IPS-11a (cell line): ENCODE measurements around the gene KCNC3.

Source experiments
- H3K4me3 ChIP-seq: one replicate; pipeline ENCODE4 v1.5.1; 2013; ENCODE audit warnings: low read depth, low read length, control low read depth

KCNC3 gene

DNA sequence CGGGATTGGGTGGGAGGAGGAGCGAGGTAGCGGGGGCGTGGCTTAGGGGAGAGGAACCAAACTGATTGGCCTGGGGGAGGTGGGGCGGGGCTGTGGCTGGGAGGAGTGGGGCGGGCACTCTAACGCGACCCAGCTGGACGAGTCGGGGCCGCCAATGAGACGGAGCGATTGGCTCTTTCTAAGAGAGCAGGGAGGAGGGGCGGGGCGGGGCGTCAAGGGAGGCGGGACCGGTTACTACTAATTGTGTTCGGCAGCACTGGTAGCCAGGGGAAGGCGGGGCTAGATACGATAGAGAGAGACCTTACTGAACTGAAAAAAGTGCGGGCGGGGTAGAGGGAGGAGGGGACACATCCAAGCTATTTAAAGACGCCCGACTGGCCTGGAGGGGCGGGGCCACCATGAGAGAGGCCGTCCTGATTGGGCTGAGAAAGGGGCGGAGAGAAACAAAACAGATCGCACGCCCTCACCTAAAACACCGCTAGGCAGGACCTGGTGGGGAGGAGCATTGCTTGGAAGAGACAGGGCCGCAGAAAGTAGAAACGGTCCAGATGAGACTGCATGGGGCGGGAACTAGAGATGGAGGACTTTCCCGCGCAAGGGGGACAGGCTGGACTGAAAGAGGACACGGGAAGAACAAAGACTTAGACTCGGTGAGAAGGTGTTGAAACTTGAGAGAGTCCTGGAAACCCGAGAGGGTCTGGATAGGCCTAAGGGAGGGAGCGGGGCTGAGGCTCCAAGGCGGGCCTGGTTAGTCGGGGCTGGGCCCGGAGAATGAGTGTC lies at the start of gene KCNC3:
KCNC3 (minus strand) TSS at position 232 of the 780 bp plus-strand sequence. CDS start 295 bp downstream, outside the sequence.
- H3K4me3 ChIP-seq = peak within 1 kb of the TSS; percentile 50

DNA sequence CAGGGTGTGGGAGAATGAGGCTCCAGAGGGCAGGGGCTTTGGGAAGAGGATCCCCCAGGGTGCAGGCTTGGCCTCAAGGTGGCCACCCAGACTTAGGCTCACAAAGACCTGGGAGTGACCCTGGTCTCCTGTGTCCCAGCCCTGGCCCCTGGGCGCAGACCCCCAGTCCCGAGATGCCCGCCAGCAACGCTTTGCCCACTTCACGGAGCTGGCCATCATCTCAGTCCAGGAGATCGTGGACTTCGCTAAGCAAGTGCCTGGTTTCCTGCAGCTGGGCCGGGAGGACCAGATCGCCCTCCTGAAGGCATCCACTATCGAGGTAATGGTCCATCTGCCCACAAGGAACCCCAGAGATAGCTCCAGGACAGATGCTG lies 49.7 kb upstream of the KCNC3 start:
- no peak overlapping the region for H3K4me3 ChIP-seq

DNA sequence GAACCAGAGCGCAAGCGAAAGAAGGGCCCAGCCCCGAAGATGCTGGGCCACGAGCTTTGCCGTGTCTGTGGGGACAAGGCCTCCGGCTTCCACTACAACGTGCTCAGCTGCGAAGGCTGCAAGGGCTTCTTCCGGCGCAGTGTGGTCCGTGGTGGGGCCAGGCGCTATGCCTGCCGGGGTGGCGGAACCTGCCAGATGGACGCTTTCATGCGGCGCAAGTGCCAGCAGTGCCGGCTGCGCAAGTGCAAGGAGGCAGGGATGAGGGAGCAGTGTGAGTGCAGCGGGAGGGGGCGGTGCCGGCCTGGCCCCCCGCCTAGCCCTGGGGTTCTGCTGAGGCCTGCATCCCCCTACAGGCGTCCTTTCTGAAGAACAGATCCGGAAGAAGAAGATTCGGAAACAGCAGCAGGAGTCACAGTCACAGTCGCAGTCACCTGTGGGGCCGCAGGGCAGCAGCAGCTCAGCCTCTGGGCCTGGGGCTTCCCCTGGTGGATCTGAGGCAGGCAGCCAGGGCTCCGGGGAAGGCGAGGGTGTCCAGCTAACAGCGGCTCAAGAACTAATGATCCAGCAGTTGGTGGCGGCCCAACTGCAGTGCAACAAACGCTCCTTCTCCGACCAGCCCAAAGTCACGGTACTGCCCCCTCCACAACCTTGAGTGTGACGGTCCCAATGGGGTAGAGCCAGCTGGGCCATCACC lies 49.1 kb upstream of the KCNC3 start:
- H3K4me3 ChIP-seq = no peak overlapping the region

DNA sequence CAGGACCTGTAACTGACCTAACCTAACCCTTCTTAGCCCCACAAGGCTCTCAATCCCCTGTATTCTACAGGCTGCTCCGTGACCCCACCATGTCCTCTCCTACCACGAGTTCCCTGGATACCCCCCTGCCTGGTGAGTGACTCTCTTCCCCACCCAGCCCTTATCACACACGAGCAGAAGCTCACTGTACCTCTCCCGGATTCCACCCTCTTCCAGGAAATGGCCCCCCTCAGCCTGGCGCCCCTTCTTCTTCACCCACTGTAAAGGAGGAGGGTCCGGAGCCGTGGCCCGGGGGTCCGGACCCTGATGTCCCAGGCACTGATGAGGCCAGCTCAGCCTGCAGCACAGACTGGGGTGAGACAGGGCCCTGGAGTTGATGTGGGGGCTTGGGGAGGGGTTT lies 48.3 kb upstream of the KCNC3 start:
- no peak overlapping the region for H3K4me3 ChIP-seq

DNA sequence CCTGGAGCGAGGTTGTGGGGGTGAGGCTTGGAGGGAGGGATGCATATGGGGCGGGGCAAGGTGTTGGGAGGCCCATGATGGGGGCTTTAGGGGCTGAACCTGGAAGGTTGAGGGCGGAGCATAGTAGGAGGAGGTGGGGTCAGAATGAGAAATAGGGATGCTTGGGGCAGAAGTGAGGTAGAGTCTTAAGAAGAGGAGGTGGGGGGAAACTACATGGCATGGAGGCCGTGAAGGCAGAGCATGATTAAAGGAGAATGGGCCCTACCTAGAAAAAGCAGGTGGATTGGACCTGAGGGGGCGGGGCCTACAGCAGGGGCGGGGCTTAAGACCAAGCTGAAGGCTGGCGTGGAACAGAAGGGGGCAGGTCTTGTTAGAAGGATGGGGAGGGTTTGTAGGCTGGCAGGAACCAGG lies 47.9 kb upstream of the KCNC3 start:
- H3K4me3 ChIP-seq = peak overlapping the region; percentile 24

DNA sequence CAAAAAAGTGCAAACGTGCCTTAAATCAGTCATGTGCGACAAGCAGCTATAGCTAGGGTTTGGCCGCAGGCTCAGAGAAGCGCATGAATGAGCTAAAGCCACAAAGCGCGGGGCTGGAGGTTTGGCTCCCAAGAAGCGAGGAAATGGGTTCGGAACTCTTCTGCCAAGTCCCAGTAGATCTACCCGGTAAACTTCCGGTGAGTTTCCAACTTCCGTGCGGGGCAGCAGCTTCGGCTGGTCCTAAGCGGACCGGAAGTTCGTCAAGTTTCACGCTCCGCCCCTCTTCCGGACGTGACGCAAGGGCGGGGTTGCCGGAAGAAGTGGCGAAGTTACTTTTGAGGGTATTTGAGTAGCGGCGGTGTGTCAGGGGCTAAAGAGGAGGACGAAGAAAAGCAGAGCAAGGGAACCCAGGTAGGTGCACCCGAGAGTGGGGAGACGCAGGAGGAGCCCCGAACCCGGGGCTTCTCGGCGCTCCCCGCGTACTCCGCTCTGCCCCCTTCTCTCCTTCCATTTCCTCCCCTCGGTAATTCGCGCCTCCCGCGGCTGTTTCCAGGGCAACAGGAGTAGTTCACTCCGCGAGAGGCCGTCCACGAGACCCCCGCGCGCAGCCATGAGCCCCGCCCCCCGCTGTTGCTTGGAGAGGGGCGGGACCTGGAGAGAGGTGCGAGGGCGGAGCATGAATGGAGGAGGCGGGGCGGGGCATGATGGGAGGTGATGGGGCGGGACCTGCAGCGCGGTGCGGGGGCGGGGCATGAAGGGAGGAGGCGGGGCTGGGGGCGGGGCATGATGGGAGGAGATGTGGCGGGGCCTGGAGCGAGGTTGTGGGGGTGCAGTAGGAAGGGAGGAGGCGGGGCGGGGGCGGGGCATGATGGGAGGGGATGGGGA lies 47.2 kb upstream of the KCNC3 start, which contains the start of gene NR1H2:
NR1H2 (plus strand) TSS at position 292 of the 885 bp plus-strand sequence. CDS start 1,149 bp downstream, outside the sequence.
- H3K4me3 ChIP-seq = peak within 1 kb of the TSS; percentile 80

DNA sequence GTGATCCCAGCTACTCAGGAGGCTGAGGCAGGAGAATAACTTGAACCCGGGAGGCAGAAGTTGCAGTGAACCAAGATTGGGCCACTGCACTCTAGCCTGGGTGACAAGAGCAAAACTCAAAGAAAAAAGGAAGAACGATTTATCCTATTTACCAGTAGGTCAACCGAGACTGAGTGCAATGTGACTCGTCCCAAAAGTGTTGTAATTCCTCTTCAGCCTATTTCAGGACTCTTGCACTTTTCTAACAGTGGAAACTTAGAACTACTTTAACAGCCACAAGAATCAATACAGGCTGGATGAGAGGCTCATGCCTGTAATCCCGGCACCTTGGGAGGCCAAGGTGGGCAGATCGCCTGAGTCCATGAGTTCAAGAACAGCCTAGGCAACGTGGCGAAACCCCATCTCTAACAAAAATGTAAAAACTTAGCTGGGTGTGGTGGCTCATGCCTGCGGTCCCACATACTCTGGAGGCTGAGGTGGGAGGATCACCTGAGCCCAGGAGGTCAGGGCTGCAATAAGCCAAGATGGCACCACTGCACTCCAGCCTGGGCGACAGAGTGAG lies 42.8 kb upstream of the KCNC3 start:
- no peak overlapping the region for H3K4me3 ChIP-seq

DNA sequence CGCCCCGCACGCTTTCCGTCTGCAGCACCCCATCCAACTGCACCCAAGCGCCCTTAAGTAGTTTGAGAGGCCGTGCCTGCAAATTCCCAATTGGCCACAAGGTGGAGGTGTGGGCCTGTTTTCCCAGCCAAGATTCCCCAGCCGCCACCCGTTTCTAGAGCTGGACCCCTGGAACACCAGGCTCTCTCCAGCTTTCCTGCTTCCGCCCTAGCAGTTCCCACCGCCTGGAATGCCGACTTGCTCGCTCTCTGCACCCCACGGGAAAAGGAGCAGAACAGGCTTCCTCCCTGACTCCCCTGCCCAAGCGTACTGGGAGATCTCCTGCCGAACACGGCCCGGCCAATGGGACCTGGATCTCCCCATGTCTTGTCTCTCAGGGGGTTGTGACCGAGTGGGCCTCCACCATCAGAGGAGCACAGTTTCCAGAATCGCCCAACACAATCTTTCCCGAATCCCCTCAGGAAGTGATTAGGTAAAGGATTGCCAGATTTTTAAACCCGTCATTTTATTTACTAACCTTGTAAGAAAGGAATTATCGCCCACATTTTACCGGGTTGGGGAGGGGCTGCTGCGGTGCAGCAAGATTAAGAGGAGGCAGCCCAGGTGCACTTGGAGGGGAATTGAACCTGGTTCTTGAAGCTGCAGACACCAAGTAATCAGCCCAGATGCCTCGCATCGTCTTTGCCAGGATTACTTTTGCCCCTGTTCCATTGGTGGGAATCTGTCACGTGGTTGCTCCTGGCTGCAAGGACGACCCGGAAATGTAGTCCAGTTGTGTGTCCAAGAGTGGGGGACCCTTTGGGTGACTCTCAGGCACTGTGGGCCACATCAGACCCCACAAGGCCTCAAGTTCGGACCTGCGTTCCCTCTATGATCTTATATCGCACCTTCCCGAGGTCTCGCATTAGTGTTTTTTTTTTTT lies 39.7 kb upstream of the KCNC3 start:
- peak overlapping the region; percentile 58 for H3K4me3 ChIP-seq

DNA sequence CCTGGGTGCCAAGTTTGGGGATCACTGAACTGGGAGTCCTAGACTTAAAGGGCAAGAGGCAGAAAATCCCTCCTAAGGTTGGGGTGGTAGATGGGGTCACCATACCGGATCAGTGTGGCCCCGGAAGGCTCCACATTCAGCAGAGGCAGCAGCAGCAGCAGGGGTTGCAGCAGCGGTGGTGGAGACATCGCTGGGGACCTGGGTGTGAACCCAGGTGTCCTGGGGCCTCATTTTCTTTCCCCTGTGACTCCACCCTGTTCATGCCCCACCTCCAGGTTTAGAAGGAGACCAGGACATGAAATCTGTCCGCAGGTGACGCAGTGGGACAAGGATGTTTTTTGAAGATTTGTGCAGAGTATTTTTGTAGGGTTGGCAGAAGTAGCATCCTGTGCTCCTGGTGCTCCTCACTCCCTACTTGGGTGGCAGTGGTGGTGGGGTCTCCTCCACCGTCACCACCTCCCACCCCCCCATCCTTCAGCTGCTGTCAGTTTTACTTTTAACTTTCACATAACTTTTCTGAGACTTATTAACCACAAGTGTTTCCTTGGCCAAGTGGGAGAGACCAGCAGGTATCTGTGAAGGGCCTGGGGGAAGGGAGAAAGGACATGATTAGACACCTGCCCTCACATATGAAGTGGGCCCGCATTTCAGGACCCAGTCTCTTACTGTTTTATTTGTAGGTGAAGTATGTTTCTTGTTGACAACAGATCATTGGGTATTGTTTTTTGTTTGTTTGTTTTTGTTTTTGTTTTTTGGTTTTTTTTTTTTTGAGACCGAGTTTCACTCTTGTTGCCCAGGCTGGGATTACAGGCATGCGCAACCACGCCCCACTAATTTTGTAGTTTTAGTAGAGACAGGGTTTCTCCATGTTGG lies 36.5 kb upstream of the KCNC3 start, which contains the start of gene NAPSA:
NAPSA (minus strand) TSS at position 206 of the 873 bp plus-strand sequence; CDS start at position 188, 18 bp downstream.
- H3K4me3 ChIP-seq = no peak within 1 kb of the TSS

DNA sequence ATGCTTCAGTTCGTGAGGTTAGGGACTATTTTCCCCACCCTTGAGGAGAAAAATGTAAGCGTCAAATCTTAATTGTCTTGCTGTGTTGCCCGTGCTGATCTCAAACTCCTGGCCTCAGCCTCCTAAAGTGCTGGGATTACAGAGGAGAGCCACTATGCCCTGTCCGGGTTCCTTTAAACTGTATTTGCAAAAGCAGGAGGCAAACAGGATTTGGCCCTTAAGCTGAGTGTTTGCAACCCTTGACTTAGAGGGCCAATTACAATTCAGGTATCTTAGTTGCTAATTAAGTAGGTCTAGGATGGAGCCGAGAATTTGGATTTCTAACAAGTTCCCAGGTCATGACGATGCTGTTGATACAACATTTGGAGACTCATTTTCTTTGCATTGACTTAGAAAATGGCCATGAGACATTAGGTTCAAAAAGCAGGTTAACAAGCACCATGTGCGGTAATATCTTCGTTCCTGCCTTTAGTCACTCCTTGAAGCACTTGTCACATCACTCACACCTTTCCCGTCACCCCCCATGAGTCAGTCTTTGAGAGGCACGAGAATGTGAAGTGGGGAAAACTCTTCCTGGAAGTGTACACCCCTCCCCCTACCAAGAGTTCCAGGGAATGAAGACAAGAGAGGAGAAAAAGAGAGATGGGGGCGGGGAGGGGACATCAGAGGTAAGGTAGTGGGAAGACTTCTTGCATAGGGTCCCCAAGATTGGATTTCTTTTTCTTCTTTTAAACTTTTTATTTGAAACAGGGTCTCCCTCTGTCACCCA lies 33.7 kb upstream of the KCNC3 start:
- H3K4me3 ChIP-seq = no peak overlapping the region

DNA sequence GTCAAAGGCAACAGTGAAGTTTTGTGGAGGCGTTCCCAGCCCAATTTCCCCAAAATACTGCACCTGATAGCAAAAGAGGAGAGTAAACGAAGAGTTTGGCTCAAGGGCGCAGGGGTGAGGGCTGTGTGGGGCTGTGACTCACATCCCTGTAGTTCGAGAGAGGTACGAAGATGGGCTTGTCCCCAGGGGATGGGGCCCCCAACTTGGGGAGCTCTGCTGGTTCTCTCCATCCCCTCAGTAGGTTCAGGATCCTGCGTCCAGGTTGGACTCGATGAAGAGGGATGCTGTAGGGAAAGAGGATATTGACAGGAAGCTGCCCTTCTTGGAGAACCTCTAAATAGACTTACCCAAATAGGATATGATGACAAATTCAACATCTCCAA lies 32.8 kb upstream of the KCNC3 start:
- no peak overlapping the region for H3K4me3 ChIP-seq

DNA sequence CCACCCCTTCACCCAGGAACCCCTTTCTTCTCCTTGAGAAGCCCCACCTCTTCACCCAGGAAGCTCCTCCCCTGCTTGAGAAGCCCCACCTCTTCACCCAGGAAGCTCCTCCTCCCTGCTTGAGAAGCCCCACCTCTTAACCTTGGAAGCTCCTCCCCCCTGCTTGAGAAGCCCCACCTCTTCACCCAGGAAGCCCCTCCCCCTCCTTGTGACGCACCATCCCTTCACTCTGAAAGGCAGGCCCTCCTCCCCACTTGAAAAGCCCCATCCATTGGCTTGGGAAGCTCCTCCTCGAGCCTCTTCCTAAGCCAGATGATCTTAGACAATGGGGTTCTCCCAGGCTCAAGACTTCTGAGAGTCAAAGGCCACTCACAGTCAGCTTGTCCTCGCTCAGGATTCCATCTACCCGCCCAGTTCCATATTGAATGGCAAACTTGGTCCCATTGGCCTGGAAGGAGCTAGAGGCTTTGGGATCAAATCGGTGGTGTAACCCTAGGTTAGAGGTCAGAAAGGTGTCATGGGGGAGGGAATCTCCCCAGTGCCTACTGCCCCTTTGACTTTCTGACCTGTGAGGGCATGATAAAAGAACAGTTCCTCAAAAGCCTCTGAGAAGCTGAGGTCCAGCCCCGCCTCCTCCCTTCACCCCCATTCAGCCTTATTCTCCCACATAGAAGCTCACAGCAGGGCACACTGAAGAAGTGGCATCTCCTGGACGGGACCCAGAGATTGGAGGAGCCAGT lies 32.3 kb upstream of the KCNC3 start:
- H3K4me3 ChIP-seq = no peak overlapping the region

DNA sequence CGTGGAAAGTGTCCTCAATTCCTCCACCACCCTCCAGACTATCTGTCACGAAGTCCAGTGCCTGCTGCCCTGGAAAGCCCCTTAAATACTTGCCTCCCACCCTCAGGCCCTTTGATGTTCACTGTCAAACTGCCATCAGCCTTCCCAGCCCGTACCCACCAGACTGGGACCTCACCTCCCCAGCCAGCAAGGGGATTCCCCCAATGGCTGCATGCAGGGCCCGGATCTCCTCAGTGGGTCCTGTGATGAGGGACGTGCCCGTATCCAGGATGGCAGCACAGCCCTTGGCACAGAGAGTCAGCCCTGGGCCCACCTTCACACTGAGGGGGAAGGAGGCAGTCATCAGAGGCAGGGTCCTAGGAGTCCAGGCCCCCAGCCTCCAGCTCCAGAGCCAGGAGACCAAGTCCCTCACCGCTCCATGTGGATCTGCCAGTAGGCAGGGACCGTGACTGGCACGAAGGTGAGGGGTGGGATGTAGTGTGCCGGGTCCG lies 30.2 kb upstream of the KCNC3 start:
- H3K4me3 ChIP-seq = no peak overlapping the region

DNA sequence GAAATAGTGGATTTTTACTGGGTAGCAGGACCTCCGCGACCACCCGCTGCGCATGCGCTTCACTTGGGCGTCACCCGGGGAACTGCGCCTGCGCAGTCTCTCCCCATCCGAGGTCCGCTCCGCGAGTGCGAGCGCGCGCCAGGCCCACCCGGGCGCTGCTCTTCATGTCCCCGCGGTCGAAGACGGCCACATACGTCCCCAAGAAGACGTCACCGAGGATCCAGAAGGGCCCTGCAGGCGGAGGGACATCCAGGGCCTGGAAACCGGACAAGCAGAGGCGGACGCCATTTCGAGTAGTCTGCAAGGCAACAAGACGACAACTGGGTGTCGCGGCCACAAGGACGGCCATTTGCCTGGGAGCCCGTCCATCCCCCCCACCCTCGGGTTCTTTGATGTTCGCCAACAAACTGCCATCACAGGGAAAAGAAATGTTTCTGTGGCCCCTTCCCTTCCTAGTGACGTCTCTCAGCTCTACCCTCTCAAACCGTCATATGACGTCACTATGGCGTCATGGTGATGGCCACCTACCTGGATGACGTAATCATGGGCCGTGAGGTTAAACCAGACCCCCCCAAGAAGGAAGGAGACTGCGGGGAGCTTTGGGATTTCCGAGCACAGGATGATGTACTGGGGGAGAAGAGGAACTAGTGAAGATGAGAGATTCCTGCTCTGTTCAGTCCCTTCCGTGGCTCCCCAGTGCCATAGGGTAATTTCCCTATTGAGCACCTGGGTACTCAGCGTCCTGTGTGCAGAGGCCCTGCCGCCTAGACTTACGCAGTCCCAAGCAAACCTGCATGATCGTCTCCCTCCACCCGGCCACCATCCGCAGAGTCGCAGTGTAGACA lies 29.5 kb upstream of the KCNC3 start:
- H3K4me3 ChIP-seq = no peak overlapping the region

DNA sequence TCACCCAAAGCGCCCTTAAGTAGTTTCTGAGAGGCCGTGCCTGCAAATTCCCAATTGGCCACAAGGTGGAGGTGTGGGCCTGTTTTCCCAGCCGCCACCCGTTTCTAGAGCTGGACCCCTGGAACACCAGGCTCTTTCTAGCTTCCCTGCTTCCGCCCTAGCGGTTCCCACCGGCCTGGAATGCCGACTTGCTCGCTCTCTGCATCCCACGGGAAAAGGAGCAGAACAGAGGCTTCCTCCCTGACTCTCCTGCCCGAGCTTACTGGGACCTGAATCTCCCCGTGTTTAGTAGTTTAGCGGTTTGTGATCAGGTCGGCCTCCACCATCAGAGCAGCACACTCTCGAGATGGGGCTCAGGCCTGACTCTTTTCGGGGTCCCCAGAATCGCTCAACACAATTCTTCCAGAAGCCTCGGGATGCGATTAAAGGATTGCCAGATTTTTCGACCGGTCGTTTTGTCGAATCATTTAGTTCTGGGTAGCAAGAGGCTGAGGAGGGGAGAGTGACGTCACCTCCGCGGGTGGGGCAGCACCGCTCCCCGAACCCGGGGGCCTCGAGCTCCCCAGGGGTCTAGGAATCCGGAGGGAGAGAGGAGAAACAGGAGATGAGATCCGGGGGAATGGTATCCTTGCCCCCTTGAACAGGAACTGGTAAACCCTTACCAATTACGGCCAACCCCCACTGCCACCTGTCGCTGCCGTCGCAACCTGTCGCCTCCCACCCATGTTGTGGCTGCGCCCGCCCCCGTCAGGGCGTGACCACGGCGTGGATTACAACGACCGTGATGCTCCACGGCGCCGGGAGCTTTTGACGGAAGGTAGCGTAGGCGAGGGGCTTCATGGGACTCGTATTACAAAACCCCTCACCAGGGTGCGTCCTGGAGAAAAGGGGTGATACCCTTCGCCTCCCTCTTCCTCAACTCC lies 28.3 kb upstream of the KCNC3 start:
- no peak overlapping the region for H3K4me3 ChIP-seq
